ENCODE measurements around the gene SEMA3D.

- TF ChIP-seq POLR2A (IDR thresholded peaks at IDR 0.05; ENCODE audit: low read depth, low read length) = no peak
- no peak for TF ChIP-seq TAF1 (IDR thresholded peaks at IDR 0.05; ENCODE audit: low read depth, low read length)
Measured at GRCh38 chr7:85065888-85066485, 120.9 kb downstream of the SEMA3D start.

Measured in GM12891 (cell line).